ENCODE results near the gene TMEM119.
A peak's percentile ranks its signal among the peaks of the same experiment; 100 is the strongest.
"Not testable (repeated sequence)": the region's sequence is repeated elsewhere in the genome, so short reads cannot be mapped to it uniquely, and the experiment has no call there.

TMEM119 gene

DNA sequence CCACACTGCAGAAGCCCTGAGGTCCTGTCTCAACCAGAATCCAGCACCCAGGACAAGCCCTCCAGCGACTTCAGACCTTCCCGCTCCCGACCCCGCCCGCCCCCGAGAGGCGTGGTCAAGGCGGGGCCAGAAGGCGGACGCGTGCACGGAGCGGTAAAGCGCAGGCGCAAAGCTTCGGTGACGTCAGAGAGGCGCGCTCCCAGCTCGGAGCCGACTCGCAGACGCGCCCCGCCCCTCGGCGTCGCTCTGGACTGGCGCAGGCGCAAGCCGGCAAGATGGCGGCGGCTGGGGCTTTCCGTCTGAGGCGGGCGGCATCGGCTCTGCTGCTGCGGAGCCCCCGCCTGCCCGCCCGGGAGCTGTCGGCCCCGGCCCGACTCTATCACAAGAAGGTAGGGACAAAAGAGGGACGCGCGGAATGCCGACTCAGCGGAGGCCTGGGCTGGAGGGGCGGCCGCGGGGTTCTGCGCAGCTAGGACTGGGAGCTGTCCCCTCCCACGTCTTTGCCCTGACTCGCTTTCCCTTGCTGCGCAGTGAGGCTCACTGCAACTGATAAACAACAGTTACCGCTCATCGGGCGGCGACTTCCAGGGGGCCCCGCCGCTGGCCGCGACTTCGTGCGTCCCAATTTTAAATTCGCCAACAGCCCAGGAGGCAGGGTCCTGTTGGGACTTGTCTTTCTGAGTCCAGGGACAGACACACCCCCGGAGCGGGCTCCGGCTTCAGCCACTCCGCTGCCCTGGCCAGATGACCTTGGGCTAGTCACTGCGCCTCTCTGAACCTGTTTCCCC, 35.3 kb downstream of the TMEM119 start, which contains the start of gene ISCU:
Gene ISCU (plus strand): TSS at position 249 of the 788 bp plus-strand sequence. CDS start 27 bp downstream, at position 276.
- DNase-seq: peak; percentile 96

DNA sequence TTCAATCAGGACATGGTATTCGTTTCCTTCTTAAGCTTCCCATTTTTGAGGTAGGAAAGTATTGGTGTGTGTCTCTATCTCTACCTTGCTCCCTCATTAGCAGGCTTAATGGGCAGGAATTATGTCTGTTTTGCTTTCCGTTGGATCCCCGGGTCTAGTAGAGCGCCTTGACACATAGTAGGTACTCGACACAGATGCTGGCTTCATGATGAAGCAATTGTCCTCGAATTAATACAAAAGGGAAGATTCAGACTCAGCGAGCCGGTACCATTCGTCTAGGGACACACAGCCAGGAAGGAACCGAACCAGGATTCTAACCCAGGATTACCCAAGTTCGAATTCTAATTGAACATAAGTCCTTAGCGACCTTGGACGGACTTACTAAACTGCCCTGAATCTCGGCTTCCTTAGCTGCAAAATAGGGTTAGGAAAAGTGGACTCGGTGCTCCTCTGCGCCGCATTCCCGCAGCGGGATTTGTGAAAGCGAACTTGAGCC, 36.0 kb downstream of the TMEM119 start:
- no peak for DNase-seq

DNA sequence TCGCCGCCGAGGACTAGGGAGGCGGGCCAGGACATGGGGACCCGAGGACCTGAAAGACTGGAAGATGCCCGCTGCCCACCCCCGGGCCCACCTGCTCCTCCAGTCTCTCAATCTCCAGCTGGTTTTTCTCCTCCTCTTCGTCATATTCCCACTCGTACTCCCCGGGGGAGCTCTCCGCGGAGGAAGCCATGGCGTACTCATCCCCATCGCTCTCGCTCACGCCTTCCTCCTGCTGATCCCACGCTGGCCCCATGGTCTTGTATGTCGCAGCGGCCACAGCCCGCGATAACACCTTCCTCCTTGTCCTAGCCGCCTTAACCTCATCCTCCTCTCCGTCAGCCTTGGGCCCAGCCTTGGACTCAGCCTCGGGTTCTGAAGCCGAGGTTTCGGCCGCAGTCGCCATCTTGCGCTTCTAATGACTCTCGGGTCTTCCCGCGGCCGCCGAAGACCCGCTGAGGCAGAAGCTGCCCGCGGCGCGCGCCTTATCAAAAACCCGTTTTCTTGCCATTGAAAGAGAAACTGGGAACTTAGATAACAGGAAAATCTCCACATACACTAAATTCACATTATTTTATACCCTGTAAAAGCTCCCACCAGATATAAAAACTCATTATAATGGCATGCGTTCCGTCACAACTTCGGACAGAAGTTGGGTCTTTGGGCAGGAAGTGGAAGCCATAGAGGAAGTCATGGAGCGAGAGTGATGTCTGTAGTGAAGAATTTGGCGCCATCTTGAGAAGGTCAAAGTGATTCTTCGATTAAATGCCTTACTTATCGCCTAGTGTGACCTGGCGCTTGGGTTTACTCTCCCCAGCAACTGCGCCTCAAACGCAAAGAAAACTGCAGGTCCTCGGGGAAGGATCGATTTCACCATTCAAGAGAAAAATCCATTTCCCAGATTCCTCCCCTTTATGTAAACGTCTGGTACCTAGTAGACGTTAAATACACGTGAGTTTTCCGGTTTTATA, 36.8 kb downstream of the TMEM119 start, which contains the start of gene SART3:
Gene SART3 (minus strand): TSS at position 422 of the 968 bp plus-strand sequence. CDS start 19 bp downstream, at position 403.
- peak; percentile 96 for DNase-seq

DNA sequence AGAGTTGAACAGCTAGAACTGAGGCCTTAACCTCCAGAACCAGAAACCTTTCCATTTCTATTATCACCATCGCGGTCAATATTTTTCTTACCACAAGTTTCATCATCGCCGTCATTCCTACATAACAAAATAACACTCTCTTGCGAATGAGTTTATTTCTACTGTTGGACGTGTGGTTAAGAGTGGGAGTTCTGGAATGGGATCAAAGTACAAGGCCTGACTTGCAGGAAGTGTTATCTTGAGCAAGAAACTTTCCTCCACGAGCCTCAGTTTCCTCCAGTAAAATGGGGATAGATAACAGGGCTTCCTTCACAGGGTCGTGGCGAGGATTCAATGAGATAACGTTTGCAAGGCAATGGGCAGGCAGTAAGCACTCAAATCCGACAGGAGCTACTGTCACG, 37.6 kb downstream of the TMEM119 start:
- DNase-seq: no peak

DNA sequence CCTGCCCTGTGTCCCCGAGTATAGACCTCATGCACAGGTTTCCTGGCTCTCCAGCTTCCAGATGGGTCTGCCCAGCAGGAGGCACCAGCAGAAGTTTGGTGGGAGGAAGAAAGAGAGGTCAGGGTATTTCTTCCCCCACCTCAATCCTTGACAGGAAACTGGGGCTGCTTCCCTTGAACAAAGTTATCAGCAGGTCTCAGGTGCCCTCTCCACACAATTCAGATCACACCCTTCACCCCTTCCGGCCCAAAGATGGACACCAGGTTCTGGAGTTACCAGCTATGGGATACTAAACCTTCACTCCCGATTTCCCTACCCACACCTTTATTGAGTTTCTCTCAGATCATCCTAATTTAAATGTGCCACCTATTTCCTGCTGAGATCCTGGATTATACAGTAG, 38.1 kb downstream of the TMEM119 start:
- no peak for DNase-seq

DNA sequence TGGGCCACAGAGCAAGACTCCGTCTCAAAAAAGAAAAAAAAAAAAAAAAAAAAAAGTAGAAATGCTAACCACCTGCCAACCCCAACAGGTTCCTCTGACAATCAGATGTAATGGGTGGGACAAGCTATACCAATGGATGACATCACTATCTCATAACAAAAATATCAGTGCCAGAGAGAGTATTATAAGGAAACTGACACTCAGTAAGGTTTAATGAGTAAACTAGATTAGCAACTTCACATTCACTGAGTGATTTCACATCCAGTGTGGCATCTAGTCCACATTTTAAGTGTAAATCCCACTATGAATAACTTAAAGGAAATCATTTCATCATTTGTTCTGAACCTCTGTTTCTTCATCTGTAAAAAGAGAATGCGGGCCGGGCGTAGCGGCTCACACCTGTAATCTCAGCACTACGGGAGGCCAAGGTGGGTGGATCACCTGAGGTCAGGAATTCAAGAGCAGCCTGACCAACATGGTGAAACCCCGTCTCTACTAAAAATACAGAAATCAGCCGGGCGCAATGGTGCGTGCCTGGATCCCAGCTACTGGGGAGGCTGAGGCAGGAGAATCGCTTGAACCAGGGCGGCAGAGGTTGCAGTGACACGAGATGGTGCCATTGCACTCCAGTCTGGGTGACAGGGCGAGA, 38.8 kb downstream of the TMEM119 start:
- no peak for DNase-seq

DNA sequence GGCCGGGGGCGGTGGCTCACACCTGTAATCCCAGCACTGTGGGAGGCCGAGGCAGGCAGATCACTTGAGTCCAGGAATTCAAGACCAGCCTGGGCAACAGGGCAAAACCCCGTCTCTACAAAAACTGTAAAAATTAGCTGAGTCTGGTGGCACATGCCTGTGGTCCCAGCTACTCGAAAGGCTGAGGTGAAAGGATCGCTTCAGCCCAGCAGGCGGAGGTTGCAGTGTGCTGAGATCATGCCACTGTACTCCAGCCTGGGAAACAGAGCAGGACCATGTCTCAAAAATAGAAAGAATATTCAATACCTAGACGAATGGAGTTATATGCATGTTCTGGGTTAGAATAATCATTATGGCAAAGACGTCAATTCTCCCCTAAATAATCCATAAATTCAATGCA, 42.5 kb downstream of the TMEM119 start:
- not testable (repeated sequence) for DNase-seq

DNA sequence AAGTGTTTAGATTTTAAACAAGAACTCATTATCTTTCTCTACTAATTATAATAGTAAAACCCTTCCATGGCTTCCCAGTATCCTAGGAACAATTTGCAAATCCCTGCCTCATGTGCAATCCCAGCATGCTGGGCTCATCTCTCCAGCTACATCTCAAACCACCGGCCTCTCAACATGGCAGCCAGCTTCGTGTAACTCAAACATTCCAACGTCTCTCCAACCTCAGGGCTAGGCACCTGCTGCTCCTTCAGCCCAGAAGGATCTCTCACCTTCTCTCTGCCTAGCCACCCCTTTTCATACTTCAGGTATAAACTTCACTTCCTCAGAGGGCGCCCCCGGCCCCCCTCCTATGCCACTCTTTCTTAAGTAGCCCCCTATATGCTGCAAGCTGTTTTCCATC, 44.1 kb downstream of the TMEM119 start:
- no peak for DNase-seq

DNA sequence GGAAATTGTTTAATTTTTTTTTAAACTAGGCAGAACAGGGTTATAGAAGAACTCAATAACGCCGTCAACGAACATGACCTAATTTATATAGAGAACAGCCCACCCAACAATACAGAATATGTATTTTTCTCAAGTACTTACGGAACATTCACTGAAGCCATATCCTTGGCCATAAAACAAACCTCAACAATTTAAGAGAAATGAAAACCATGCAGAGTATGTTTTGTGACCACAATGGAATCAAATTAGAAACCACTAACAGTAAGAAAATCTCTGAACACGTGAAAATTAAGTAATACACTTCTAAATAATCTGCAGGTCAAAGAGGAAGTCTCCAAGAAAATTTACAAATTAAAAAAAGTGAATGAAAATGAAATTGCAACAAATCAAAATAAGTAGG, 46.3 kb downstream of the TMEM119 start:
- no peak for DNase-seq

DNA sequence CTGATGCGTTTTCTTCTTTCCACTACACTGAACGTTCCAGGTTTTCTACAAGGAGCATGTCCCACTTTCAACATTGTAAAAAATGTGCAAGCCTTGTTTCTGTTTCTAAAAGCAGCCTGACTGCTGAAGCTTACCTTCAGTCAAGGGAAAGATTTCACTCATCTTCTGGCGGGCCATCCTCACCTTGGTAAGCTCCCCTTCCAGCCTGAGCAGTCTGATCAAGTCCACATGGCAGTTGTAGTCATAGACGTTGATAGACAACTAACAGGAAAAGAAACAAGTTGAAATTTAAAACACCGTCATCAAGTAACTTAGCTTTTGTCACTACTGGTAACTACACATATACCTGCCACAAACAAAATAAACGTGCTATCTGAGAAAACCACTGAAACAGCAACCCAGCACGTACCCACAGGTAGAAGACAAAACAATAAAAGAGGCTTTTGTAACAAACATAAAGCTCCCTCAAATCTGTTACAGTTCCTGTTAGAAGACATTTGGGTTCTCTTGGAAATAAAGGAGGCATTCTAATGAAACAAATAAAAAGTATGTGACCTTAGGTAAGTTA, 48.8 kb downstream of the TMEM119 start:
- DNase-seq: no peak

DNA sequence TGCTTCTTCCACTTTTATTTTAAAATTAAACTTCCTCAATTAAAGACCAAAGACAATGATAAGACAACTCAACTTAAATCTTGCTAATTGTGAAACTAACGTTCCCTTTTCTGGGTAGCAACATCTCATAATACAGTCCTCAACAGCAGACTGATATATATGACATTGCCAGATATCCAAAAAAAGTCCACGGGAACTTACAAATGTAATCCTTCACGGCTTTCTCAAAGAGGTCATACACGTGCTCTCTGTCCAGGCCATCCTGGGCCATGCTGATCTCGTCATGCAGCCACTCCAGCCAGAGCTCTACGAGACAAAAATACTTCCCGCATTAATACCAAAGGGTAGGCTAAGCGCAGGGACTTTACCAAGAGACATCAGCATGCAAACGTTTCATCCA, 50.2 kb downstream of the TMEM119 start:
- DNase-seq: no peak

DNA sequence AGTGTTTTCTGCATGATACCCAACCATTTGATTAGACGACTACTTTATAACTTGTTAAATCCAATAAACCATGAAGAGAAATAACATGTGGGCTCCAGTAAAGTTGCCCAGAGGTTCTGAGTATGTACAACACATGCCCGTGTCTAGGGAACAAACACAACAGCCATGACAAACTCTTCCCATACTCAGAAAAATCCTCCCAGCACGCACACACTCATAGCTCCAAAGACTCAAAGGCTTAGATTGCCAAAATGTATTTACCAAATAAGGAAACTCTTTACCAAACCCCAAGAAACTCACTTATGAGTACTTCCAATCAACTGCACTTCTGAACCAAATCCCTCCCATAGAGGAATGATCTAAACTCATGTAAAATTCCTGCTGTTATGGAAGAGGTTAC, 54.2 kb downstream of the TMEM119 start:
- no peak for DNase-seq

DNA sequence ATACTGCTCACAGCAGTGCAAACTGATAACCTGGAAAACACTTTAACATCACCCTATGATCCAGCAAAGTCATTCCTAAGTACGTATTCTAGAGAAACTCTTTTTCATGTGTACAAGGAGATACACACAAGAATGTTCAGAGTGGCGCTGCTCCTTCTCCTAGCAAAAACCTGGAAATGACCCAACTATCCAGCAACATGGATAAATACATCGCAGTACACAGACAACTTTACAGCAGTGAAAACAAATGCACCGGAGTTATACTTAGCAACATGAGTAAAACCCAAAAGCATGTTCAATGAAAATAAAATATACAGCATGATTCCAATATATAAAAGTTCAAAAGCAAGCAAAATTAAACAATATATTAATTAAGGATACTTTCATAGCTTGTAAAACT, 55.6 kb downstream of the TMEM119 start:
- DNase-seq: no peak

Measured in NCI-H2171 treated with DMSO at 0.1 percent for 48 hours (cell line).